HEK293 (cell line): ENCODE results near the gene FUT9.

Source experiments
- ATF2 ChIP-seq: fragments of 450-650 bp; formaldehyde crosslinking; IDR thresholded peaks from 2 replicates; pipeline ENCODE4 v1.5.1; 2016; ENCODE audit warnings: missing biosample characterization, missing genetic modification characterization, low read depth
- MYNN ChIP-seq: fragments of 450-650 bp; formaldehyde crosslinking; IDR thresholded peaks from 2 replicates; pipeline ENCODE4 v1.5.1; 2016; ENCODE audit warnings: missing biosample characterization, missing genetic modification characterization, borderline replicate concordance
- REST ChIP-seq: fragments of 450-650 bp; formaldehyde crosslinking; IDR thresholded peaks from 2 replicates; pipeline ENCODE4 v1.5.1; 2016; ENCODE audit warnings: missing biosample characterization, missing genetic modification characterization
- SCRT1 ChIP-seq: fragments of 450-650 bp; formaldehyde crosslinking; IDR thresholded peaks from 2 replicates; pipeline ENCODE4 v1.5.1; 2016; ENCODE audit warnings: missing biosample characterization, missing genetic modification characterization, borderline replicate concordance
- SP3 ChIP-seq: fragments of 450-650 bp; formaldehyde crosslinking; IDR thresholded peaks from 2 replicates; pipeline ENCODE4 v1.5.1; 2016; ENCODE audit warnings: missing biosample characterization, missing genetic modification characterization
- ZNF416 ChIP-seq: fragments of 450-650 bp; formaldehyde crosslinking; IDR thresholded peaks from 2 replicates; pipeline ENCODE4 v1.5.1; 2016; ENCODE audit warnings: missing biosample characterization, missing genetic modification characterization
- ZNF621 ChIP-seq: fragments of 450-650 bp; formaldehyde crosslinking; IDR thresholded peaks from 2 replicates; pipeline ENCODE4 v1.5.1; 2017; ENCODE audit warnings: missing biosample characterization, missing genetic modification characterization
- ZNF76 ChIP-seq: fragments of 450-650 bp; formaldehyde crosslinking; IDR thresholded peaks from 2 replicates; pipeline ENCODE4; 2016; ENCODE audit warnings: low read depth, missing biosample characterization, missing genetic modification characterization, borderline replicate concordance
- TF ChIP-seq, protein P1 (sequence below): fragments of 450-650 bp; formaldehyde crosslinking; IDR thresholded peaks from 2 replicates; pipeline ENCODE4 v1.5.1; 2016; ENCODE audit warnings: missing biosample characterization, missing genetic modification characterization
- TF ChIP-seq, protein P2 (sequence below): fragments of 450-650 bp; formaldehyde crosslinking; IDR thresholded peaks from 2 replicates; pipeline ENCODE4 v1.5.1; 2016; ENCODE audit warnings: missing biosample characterization, missing genetic modification characterization
- TF ChIP-seq, protein P3 (sequence below): fragments of 450-650 bp; formaldehyde crosslinking; IDR thresholded peaks from 2 replicates; pipeline ENCODE4 v1.5.1; 2017; ENCODE audit warnings: missing biosample characterization, missing genetic modification characterization
- TF ChIP-seq, protein P4 (sequence below): fragments of 450-650 bp; IDR thresholded peaks from 2 replicates; pipeline ENCODE4 v1.5.1; 2018; ENCODE audit warnings: missing biosample characterization, mild to moderate bottlenecking, missing genetic modification characterization
- TF ChIP-seq, protein P5 (sequence below): fragments of 450-650 bp; formaldehyde crosslinking; IDR thresholded peaks from 2 replicates; pipeline ENCODE4 v1.5.1; 2016; ENCODE audit warnings: missing biosample characterization, missing genetic modification characterization

GRCh38 chr6:96202571-96202970 lies 186.8 kb downstream of the FUT9 start:
- TF ChIP-seq, protein P1, sequence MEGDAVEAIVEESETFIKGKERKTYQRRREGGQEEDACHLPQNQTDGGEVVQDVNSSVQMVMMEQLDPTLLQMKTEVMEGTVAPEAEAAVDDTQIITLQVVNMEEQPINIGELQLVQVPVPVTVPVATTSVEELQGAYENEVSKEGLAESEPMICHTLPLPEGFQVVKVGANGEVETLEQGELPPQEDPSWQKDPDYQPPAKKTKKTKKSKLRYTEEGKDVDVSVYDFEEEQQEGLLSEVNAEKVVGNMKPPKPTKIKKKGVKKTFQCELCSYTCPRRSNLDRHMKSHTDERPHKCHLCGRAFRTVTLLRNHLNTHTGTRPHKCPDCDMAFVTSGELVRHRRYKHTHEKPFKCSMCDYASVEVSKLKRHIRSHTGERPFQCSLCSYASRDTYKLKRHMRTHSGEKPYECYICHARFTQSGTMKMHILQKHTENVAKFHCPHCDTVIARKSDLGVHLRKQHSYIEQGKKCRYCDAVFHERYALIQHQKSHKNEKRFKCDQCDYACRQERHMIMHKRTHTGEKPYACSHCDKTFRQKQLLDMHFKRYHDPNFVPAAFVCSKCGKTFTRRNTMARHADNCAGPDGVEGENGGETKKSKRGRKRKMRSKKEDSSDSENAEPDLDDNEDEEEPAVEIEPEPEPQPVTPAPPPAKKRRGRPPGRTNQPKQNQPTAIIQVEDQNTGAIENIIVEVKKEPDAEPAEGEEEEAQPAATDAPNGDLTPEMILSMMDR (tag by site-specific recombination) = no peak
- TF ChIP-seq ZNF621 = no peak
- TF ChIP-seq, protein P2, sequence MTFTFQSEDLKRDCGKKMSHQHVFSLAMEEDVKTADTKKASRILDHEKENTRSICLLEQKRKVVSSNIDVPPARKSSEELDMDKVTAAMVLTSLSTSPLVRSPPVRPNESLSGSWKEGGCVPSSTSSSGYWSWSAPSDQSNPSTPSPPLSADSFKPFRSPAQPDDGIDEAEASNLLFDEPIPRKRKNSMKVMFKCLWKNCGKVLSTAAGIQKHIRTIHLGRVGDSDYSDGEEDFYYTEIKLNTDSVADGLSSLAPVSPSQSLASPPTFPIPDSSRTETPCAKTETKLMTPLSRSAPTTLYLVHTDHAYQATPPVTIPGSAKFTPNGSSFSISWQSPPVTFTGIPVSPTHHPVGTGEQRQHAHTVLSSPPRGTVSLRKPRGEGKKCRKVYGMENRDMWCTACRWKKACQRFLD (tag by site-specific recombination) = no peak
- no peak for TF ChIP-seq MYNN
- no peak for TF ChIP-seq SCRT1
- TF ChIP-seq, protein P3, sequence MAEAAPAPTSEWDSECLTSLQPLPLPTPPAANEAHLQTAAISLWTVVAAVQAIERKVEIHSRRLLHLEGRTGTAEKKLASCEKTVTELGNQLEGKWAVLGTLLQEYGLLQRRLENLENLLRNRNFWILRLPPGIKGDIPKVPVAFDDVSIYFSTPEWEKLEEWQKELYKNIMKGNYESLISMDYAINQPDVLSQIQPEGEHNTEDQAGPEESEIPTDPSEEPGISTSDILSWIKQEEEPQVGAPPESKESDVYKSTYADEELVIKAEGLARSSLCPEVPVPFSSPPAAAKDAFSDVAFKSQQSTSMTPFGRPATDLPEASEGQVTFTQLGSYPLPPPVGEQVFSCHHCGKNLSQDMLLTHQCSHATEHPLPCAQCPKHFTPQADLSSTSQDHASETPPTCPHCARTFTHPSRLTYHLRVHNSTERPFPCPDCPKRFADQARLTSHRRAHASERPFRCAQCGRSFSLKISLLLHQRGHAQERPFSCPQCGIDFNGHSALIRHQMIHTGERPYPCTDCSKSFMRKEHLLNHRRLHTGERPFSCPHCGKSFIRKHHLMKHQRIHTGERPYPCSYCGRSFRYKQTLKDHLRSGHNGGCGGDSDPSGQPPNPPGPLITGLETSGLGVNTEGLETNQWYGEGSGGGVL (tag by site-specific recombination) = no peak
- TF ChIP-seq ZNF416 (tag by site-specific recombination) = no peak
- TF ChIP-seq, protein P4, sequence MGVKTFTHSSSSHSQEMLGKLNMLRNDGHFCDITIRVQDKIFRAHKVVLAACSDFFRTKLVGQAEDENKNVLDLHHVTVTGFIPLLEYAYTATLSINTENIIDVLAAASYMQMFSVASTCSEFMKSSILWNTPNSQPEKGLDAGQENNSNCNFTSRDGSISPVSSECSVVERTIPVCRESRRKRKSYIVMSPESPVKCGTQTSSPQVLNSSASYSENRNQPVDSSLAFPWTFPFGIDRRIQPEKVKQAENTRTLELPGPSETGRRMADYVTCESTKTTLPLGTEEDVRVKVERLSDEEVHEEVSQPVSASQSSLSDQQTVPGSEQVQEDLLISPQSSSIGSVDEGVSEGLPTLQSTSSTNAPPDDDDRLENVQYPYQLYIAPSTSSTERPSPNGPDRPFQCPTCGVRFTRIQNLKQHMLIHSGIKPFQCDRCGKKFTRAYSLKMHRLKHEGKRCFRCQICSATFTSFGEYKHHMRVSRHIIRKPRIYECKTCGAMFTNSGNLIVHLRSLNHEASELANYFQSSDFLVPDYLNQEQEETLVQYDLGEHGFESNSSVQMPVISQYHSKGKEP (tag by site-specific recombination) = no peak
- TF ChIP-seq ZNF76 (tag by site-specific recombination) = no peak
- no peak for TF ChIP-seq ATF2 (tag by site-specific recombination)
- TF ChIP-seq SP3 = no peak
- no peak for TF ChIP-seq REST (tag by site-specific recombination)
- TF ChIP-seq, protein P5, sequence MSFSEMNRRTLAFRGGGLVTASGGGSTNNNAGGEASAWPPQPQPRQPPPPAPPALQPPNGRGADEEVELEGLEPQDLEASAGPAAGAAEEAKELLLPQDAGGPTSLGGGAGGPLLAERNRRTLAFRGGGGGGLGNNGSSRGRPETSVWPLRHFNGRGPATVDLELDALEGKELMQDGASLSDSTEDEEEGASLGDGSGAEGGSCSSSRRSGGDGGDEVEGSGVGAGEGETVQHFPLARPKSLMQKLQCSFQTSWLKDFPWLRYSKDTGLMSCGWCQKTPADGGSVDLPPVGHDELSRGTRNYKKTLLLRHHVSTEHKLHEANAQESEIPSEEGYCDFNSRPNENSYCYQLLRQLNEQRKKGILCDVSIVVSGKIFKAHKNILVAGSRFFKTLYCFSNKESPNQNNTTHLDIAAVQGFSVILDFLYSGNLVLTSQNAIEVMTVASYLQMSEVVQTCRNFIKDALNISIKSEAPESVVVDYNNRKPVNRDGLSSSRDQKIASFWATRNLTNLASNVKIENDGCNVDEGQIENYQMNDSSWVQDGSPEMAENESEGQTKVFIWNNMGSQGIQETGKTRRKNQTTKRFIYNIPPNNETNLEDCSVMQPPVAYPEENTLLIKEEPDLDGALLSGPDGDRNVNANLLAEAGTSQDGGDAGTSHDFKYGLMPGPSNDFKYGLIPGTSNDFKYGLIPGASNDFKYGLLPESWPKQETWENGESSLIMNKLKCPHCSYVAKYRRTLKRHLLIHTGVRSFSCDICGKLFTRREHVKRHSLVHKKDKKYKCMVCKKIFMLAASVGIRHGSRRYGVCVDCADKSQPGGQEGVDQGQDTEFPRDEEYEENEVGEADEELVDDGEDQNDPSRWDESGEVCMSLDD (tag by site-specific recombination) = no peak
